ENCODE data around the gene ZFP64.

Gene ZFP64

GRCh38 chr20:52102559-52102958 is 89.0 kb downstream of the ZFP64 start:
- no peak overlapping the region for H3K4me3 ChIP-seq (ENCODE audit: low read length)
- TF ChIP-seq, protein P1, sequence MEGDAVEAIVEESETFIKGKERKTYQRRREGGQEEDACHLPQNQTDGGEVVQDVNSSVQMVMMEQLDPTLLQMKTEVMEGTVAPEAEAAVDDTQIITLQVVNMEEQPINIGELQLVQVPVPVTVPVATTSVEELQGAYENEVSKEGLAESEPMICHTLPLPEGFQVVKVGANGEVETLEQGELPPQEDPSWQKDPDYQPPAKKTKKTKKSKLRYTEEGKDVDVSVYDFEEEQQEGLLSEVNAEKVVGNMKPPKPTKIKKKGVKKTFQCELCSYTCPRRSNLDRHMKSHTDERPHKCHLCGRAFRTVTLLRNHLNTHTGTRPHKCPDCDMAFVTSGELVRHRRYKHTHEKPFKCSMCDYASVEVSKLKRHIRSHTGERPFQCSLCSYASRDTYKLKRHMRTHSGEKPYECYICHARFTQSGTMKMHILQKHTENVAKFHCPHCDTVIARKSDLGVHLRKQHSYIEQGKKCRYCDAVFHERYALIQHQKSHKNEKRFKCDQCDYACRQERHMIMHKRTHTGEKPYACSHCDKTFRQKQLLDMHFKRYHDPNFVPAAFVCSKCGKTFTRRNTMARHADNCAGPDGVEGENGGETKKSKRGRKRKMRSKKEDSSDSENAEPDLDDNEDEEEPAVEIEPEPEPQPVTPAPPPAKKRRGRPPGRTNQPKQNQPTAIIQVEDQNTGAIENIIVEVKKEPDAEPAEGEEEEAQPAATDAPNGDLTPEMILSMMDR (IDR thresholded peaks at IDR 0.05; ENCODE audit: insufficient read depth, low read depth, low read length, missing control alignments) = no peak
- no peak for DNase-seq (ENCODE audit: low read depth)

- no peak for DNase-seq (ENCODE audit: low read depth)
- TF ChIP-seq, protein P1 (IDR thresholded peaks at IDR 0.05; ENCODE audit: insufficient read depth, low read depth, low read length, missing control alignments) = no peak
- H3K4me3 ChIP-seq (ENCODE audit: low read length) = no peak overlapping the region
Observed at GRCh38 chr20:52102126-52102525, 89.5 kb downstream of the ZFP64 start.
